Endothelial cell (in vitro differentiated cells): Measurements from ENCODE around the gene RABGAP1. TPM values are rescaled to one million over a fixed set of nuclear protein-coding genes. Genes with fewer than 3 reads are reported as not detected.

Source experiments
- DNase-seq: peaks from one replicate; pipeline ENCODE4 v3.0.0; 2021; ENCODE audit warnings: low spot score
- H3K27ac Mint-ChIP-seq: one replicate; pipeline ENCODE4 v1.8.0; 2021; ENCODE audit warnings: mixed read lengths, inconsistent platforms; ENCODE audit not compliant: unreplicated experiment
- H3K27me3 Mint-ChIP-seq: one replicate; pipeline ENCODE4 v1.8.0; 2021; ENCODE audit warnings: mild to moderate bottlenecking, moderate library complexity, mixed read lengths, inconsistent platforms; ENCODE audit not compliant: unreplicated experiment
- H3K36me3 Mint-ChIP-seq: one replicate; pipeline ENCODE4 v1.8.0; 2021; ENCODE audit warnings: mild to moderate bottlenecking, low read depth, mixed read lengths, inconsistent platforms; ENCODE audit not compliant: unreplicated experiment
- H3K4me1 Mint-ChIP-seq: one replicate; pipeline ENCODE4 v1.8.0; 2021; ENCODE audit warnings: mild to moderate bottlenecking, mixed read lengths, inconsistent platforms; ENCODE audit not compliant: unreplicated experiment
- H3K4me3 Mint-ChIP-seq: one replicate; pipeline ENCODE4 v1.8.0; 2021; ENCODE audit warnings: mild to moderate bottlenecking, mixed read lengths, inconsistent platforms; ENCODE audit not compliant: unreplicated experiment
- H3K9me3 Mint-ChIP-seq: one replicate; pipeline ENCODE4 v1.8.0; 2021; ENCODE audit warnings: mixed read lengths, inconsistent platforms; ENCODE audit not compliant: unreplicated experiment
- total RNA-seq: library from RNA; stranded (reverse); fragmentation: NEBNext Ultra II Directional; extraction: Animal tissue kit (Norgen Biotek cat#: 25700); gene quantifications from one replicate; pipeline ENCODE4 v1.2.1, GENCODE V29; 2021; ENCODE audit not compliant: unreplicated experiment
- TF ChIP-seq, protein P1 (sequence below): fragments of 200-600 bp; sonication (generic); IDR thresholded peaks from one replicate; pipeline ENCODE4 v1.5.0; 2021; ENCODE audit warnings: antibody characterized with exemption; ENCODE audit not compliant: unreplicated experiment

The RABGAP1 gene
- total RNA-seq, 1 donor from 2014 or later = 58.2 TPM

DNA sequence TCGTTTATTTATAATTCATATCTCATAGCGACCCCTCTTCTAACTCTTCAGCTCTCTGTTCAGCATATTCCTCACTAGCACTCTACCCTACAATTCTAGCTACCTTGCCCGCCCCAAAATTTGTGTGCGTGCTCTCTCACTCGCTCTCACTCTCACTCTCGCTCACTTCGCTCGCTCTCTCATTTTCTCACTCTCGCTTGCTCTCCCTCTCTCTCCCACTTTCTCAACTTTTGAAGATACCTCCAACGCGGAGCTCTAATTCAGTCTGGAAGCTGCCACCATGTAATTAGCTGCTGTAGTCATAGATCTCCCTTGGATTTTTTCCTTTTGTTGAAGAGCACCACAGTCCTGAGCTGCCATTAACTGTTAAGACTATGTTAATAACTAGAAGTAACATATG, 123.1 kb downstream of the RABGAP1 start:
- Mint-ChIP-seq H3K27ac (no peak overlapping the region), H3K9me3 (no peaks in the 10 kb centered on the region), H3K4me1 (no peaks in the 10 kb centered on the region), H3K27me3 (no peaks in the 10 kb centered on the region), H3K36me3 (peaks cover 26% of the 10 kb centered on the region), H3K4me3 (no peak overlapping the region)
- TF ChIP-seq, protein P1, sequence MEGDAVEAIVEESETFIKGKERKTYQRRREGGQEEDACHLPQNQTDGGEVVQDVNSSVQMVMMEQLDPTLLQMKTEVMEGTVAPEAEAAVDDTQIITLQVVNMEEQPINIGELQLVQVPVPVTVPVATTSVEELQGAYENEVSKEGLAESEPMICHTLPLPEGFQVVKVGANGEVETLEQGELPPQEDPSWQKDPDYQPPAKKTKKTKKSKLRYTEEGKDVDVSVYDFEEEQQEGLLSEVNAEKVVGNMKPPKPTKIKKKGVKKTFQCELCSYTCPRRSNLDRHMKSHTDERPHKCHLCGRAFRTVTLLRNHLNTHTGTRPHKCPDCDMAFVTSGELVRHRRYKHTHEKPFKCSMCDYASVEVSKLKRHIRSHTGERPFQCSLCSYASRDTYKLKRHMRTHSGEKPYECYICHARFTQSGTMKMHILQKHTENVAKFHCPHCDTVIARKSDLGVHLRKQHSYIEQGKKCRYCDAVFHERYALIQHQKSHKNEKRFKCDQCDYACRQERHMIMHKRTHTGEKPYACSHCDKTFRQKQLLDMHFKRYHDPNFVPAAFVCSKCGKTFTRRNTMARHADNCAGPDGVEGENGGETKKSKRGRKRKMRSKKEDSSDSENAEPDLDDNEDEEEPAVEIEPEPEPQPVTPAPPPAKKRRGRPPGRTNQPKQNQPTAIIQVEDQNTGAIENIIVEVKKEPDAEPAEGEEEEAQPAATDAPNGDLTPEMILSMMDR = no peak
- DNase-seq = no peak

DNA sequence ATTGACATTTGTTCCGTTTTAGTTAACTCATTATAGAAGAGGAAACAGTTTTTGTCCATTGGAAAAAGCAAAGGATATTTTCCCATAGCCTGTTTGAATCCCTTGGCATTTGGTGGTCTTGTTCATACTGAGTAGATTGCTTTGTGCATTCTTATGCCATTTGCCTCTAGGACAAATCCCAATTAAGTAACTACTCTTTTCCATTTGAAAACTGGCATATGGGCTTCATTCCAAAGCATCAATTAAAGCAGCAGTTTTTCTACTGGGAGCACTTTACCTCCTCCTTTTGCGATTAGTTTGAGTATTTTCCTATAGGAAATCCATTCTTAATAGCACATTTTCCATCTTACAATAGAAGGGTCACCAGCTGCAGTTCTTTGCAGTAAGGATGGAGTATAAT, 123.9 kb downstream of the RABGAP1 start:
- Mint-ChIP-seq H3K4me1 (no peaks in the 10 kb centered on the region), H3K27ac (no peak overlapping the region), H3K4me3 (no peak overlapping the region), H3K9me3 (no peaks in the 10 kb centered on the region), H3K36me3 (peaks cover 28% of the 10 kb centered on the region), H3K27me3 (no peaks in the 10 kb centered on the region)
- no peak for DNase-seq
- TF ChIP-seq, protein P1 = no peak

DNA sequence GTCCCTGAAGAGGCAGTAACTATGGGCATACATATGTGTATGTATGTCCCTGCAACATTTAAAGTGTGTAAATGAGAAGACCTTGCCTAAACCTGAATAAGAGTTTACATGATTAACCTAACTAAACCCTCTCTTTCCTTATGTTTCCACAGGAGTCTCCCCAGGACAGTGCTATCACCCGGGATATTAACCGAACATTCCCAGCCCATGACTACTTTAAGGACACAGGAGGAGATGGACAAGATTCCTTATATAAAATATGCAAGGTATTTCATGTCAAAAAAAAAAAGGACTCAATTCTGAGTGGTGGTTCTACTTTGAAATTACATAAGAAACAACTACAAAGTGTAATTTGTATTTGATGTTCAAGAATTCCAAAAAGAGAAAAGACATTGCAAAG, 124.4 kb downstream of the RABGAP1 start:
- TF ChIP-seq, protein P1 = no peak
- Mint-ChIP-seq H3K36me3 (peaks cover 29% of the 10 kb centered on the region), H3K27me3 (no peaks in the 10 kb centered on the region), H3K4me3 (no peak overlapping the region), H3K4me1 (peaks cover 2% of the 10 kb centered on the region), H3K27ac (no peak overlapping the region), H3K9me3 (no peaks in the 10 kb centered on the region)
- DNase-seq = no peak

DNA sequence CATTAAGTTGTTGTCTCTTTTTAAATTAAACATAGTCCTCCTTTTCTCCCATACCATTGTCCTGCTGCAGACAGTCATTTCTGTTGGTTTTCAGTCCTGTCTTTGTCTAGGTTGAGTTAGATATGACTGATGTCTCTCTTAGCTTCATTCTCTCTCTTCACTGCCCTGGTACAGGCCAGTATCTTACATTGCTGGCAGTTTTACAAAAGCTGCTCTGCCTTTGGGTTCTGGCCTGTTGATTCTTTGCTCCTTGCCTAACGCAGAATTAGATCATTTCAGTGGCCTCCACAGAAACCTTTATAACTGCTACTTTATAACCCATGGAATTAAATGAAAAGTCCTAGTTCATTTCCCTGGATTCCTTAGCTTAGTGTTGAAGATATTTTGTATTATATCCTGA, 126.3 kb downstream of the RABGAP1 start:
- Mint-ChIP-seq H3K27ac (no peak overlapping the region), H3K4me3 (no peak overlapping the region), H3K27me3 (no peaks in the 10 kb centered on the region), H3K36me3 (peaks cover 37% of the 10 kb centered on the region), H3K9me3 (no peaks in the 10 kb centered on the region), H3K4me1 (peaks cover 2% of the 10 kb centered on the region)
- DNase-seq = no peak
- TF ChIP-seq, protein P1 = no peak

DNA sequence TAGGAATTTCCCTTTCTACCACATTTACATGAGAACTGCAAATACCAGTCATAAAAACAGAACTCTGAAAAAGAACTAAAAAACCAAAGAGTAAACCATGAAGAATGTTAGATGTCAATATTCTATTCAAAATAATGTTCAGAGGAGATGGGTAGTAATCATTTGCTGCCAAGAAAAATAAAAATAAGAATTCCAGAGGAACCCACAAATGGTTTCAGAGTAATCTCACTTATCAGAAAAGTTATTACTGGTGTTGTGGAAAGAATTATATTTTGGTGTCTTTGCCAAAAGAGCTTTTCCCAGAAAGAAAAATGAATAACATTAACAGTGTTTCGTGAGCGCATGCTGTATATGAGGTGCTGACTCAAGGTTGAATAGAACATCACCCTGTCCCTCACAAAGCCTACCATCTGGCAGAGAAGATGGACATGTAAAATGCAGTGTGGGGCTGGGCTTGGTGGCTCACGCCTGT, 128.2 kb downstream of the RABGAP1 start:
- Mint-ChIP-seq H3K9me3 (no peaks in the 10 kb centered on the region), H3K4me1 (peaks cover 4% of the 10 kb centered on the region), H3K27me3 (no peaks in the 10 kb centered on the region), H3K27ac (no peak overlapping the region), H3K36me3 (peaks cover 33% of the 10 kb centered on the region), H3K4me3 (peak overlapping the region; percentile 16)
- TF ChIP-seq, protein P1 = no peak
- DNase-seq = no peak
